H1 (cell line): ENCODE results near the gene KCNC1. TPM values are rescaled to one million over a fixed set of nuclear protein-coding genes. Genes with fewer than 3 reads are reported as not detected.

Source experiments
- CEBPB ChIP-seq: IDR thresholded peaks from 2 replicates; pipeline ENCODE4 v1.6.1; 2012; ENCODE audit warnings: low read depth, low read length
- CHD7 ChIP-seq: fragments of 300-600 bp; sonication (generic); IDR thresholded peaks from 2 replicates; pipeline ENCODE4 v1.7.1; 2012; ENCODE audit warnings: low read length, moderate library complexity, mild to moderate bottlenecking, inconsistent platforms; ENCODE audit not compliant: insufficient replicate concordance
- GTF2F1 ChIP-seq: IDR thresholded peaks from 2 replicates; pipeline ENCODE4 v1.6.1; 2012; ENCODE audit warnings: low read depth, low read length, improper control_type of control experiment, borderline replicate concordance
- JUN ChIP-seq: IDR thresholded peaks from 2 replicates; pipeline ENCODE4 v1.6.1; 2011; ENCODE audit warnings: low read depth, mild to moderate bottlenecking, improper control_type of control experiment, low read length
- KDM4A ChIP-seq: IDR thresholded peaks from one replicate; pipeline ENCODE4 v1.7.1; 2012; ENCODE audit warnings: low read depth, mild to moderate bottlenecking, moderate library complexity, low read length, inconsistent platforms; ENCODE audit not compliant: severe bottlenecking
- PHF8 ChIP-seq: fragments of 200-600 bp; sonication (generic); conservative IDR thresholded peaks from 2 replicates; pipeline ENCODE4 v1.7.1; 2012; ENCODE audit warnings: low read depth, mild to moderate bottlenecking, inconsistent platforms, low read length, moderate library complexity
- RNF2 ChIP-seq: fragments of 200-900, 300-1000 bp; sonication (generic); IDR thresholded peaks from 2 replicates; pipeline ENCODE4 v1.7.1; 2016; ENCODE audit warnings: borderline replicate concordance, low read depth, mild to moderate bottlenecking, antibody characterized with exemption, low read length; ENCODE audit not compliant: poor library complexity, severe bottlenecking; ENCODE audit errors: missing control alignments
- RXRA ChIP-seq: IDR thresholded peaks from 2 replicates; pipeline ENCODE4 v1.6.1; 2011; ENCODE audit warnings: low read depth, mild to moderate bottlenecking, low read length, moderate library complexity; ENCODE audit not compliant: insufficient read depth
- SIN3A ChIP-seq, 2 experiments: IDR thresholded peaks in 1 of 2; conservative IDR thresholded peaks in 1 of 2; 2 replicates each; pipeline ENCODE4 v1.6.1; 2011 to 2012; ENCODE audit warnings: low read length in 2 of 2, improper control_type of control experiment in 1 of 2, low read depth in 1 of 2, mild to moderate bottlenecking in 1 of 2
- polyA plus RNA-seq, 7 experiments: library from polyadenylated mRNA; depleted of rRNA in 3 of 7; stranded (reverse) in 5 of 7; unstranded in 2 of 7; fragments of >200 nt in 5 of 7; fragments of 200-250 nt in 2 of 7; gene quantifications; 1 replicate in 5 of 7; 2 replicates in 1 of 7; 4 replicates in 1 of 7; pipeline versions ENCODE4 v1.2.1 to v1.2.3, GENCODE V29; 2011 to 2013; ENCODE audit warnings: missing spikeins in 2 of 7, mixed read lengths in 2 of 7
- total RNA-seq: library from RNA; stranded (reverse); fragmentation: NEBNext Ultra II Directional; extraction: Animal tissue kit (Norgen Biotek cat#: 25700); gene quantifications from 2 replicates; pipeline ENCODE4 v1.2.1, GENCODE V29; 2021

Gene KCNC1
- total and polyA plus RNA-seq, 2 of the 8 experiments (the other 6 are each of a cell fraction or from before 2014, with no cell fraction given) = 0.11 to 0.26 TPM

GRCh38 chr11:17743026-17743807, 8.6 kb downstream of the KCNC1 start (continued):
- TF ChIP-seq CHD7 = no peak
- no peak for TF ChIP-seq RXRA
- TF ChIP-seq GTF2F1 = no peak
- no peak for TF ChIP-seq KDM4A
- no peak for TF ChIP-seq SIN3A (conservative IDR thresholded peaks at IDR 0.05 in 1 of 2, IDR thresholded peaks at IDR 0.05 in 1 of 2; ENCODE audit: low read depth in 1 of 2, low read length in 2 of 2)
- TF ChIP-seq CEBPB = no peak
- no peak for TF ChIP-seq RNF2
- TF ChIP-seq PHF8 = no peak
- TF ChIP-seq JUN = no peak
